ENCODE measurements around the gene ZNF19. TPM values are rescaled to one million over a fixed set of nuclear protein-coding genes. Genes with fewer than 3 reads are reported as not detected.

ZNF19 gene
- polyA plus RNA-seq, 2 of the 4 experiments (the other 2 are of a cell fraction) = 2.4 to 3.9 TPM

- TF ChIP-seq, protein P1, sequence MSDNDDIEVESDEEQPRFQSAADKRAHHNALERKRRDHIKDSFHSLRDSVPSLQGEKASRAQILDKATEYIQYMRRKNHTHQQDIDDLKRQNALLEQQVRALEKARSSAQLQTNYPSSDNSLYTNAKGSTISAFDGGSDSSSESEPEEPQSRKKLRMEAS (IDR thresholded peaks at IDR 0.05) = no peak
- CTCF ChIA-PET = interaction anchor here (1.8 to 6.2 kb wide), 2 partner anchors 47 to 151 kb away, joined by 4 to 24 read pairs; no protein-coding TSS in a partner anchor
- POLR2A ChIA-PET = interaction anchor here (0.6 kb wide), 1 partner anchor 216 kb away, joined by 3 read pairs; no protein-coding TSS in a partner anchor
- Histone ChIP-seq H3K4me1 (0 out of 3 replicates have a peak, but pooled peaks cover 7% of the 10 kb centered on the region), H3K4me3 (no peak overlapping the region), H3K9me3 (peaks cover 16% of the 10 kb centered on the region; the same call in 1 of the 3 replicates), H3K27ac (no peak overlapping the region), H3K4me2 (peak overlapping the region; percentile 87; the same call in 1 of the 3 replicates)
- WGBS (ENCODE audit: missing lambda C conversion rate) = 78% methylated on average over 4 of the region's 4 CpGs
- FAIRE-seq = no peak
- no peak for ATAC-seq
- DNase-seq (ENCODE audit: low read depth in 1 of 2, low spot score in 1 of 2) = no peak
Observed at GRCh38 chr16:71460236-71460635, 28.9 kb downstream of the ZNF19 start.

- DNase-seq (ENCODE audit: low read depth in 1 of 2, low spot score in 1 of 2) (no peak), ATAC-seq (no peak), FAIRE-seq (no peak)
- ChIA-PET POLR2A (no interaction called here), CTCF (interaction anchor here (1.8 to 6.2 kb wide), 2 partner anchors 47 to 152 kb away, joined by 4 to 24 read pairs; no protein-coding TSS in a partner anchor)
- Histone ChIP-seq H3K4me2 (no peak overlapping the region), H3K4me3 (no peak overlapping the region), H3K27ac (no peak overlapping the region), H3K9me3 (peaks cover 16% of the 10 kb centered on the region; the same call in 1 of the 3 replicates), H3K4me1 (0 out of 3 replicates have a peak, but pooled peaks cover 7% of the 10 kb centered on the region)
- TF ChIP-seq, protein P2, sequence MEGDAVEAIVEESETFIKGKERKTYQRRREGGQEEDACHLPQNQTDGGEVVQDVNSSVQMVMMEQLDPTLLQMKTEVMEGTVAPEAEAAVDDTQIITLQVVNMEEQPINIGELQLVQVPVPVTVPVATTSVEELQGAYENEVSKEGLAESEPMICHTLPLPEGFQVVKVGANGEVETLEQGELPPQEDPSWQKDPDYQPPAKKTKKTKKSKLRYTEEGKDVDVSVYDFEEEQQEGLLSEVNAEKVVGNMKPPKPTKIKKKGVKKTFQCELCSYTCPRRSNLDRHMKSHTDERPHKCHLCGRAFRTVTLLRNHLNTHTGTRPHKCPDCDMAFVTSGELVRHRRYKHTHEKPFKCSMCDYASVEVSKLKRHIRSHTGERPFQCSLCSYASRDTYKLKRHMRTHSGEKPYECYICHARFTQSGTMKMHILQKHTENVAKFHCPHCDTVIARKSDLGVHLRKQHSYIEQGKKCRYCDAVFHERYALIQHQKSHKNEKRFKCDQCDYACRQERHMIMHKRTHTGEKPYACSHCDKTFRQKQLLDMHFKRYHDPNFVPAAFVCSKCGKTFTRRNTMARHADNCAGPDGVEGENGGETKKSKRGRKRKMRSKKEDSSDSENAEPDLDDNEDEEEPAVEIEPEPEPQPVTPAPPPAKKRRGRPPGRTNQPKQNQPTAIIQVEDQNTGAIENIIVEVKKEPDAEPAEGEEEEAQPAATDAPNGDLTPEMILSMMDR (IDR thresholded peaks at IDR 0.05) = no peak
- no peak for TF ChIP-seq ZNF302 (CRISPR knock-in tag; IDR thresholded peaks at IDR 0.05)
- TF ChIP-seq, protein P3, sequence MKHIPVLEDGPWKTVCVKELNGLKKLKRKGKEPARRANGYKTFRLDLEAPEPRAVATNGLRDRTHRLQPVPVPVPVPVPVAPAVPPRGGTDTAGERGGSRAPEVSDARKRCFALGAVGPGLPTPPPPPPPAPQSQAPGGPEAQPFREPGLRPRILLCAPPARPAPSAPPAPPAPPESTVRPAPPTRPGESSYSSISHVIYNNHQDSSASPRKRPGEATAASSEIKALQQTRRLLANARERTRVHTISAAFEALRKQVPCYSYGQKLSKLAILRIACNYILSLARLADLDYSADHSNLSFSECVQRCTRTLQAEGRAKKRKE (CRISPR knock-in tag; IDR thresholded peaks at IDR 0.05; ENCODE audit: low read depth) = no peak
- no peak for TF ChIP-seq USF2 (IDR thresholded peaks at IDR 0.05)
- no peak for TF ChIP-seq ZC3H11A (IDR thresholded peaks at IDR 0.05)
- no peak for TF ChIP-seq NPAS2 (CRISPR knock-in tag; IDR thresholded peaks at IDR 0.05; ENCODE audit: borderline replicate concordance)
- no peak for TF ChIP-seq ESRRA (IDR thresholded peaks at IDR 0.05; ENCODE audit: borderline replicate concordance, low read length)
- TF ChIP-seq RFX5 (IDR thresholded peaks at IDR 0.05) = no peak
- TF ChIP-seq JUN (IDR thresholded peaks at IDR 0.05) = no peak
- TF ChIP-seq, protein P4, sequence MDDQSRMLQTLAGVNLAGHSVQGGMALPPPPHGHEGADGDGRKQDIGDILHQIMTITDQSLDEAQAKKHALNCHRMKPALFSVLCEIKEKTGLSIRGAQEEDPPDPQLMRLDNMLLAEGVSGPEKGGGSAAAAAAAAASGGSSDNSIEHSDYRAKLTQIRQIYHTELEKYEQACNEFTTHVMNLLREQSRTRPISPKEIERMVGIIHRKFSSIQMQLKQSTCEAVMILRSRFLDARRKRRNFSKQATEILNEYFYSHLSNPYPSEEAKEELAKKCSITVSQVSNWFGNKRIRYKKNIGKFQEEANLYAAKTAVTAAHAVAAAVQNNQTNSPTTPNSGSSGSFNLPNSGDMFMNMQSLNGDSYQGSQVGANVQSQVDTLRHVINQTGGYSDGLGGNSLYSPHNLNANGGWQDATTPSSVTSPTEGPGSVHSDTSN (IDR thresholded peaks at IDR 0.05) = no peak
- TF ChIP-seq CEBPB (IDR thresholded peaks at IDR 0.05) = no peak
- no peak for TF ChIP-seq HOXB5 (CRISPR knock-in tag; IDR thresholded peaks at IDR 0.05)
- no peak for TF ChIP-seq HMGXB4 (CRISPR knock-in tag; IDR thresholded peaks at IDR 0.05; ENCODE audit: borderline replicate concordance)
- TF ChIP-seq FOSL2 (IDR thresholded peaks at IDR 0.05) = no peak
- TF ChIP-seq FOSL2 (CRISPR knock-in tag; IDR thresholded peaks at IDR 0.05) = no peak
Observed at GRCh38 chr16:71459510-71459909, 29.6 kb downstream of the ZNF19 start.

GRCh38 chr16:71456801-71457200 is 32.3 kb downstream of the ZNF19 start:
- ChIA-PET POLR2A (no interaction called here), CTCF (interaction anchor here (0.6 to 6.2 kb wide), 2 partner anchors 31 to 44 kb away, joined by 3 to 24 read pairs; no protein-coding TSS in a partner anchor)
- Histone ChIP-seq H3K27ac (no peak overlapping the region), H3K4me1 (0 out of 3 replicates have a peak, but pooled peaks cover 7% of the 10 kb centered on the region), H3K4me2 (no peak overlapping the region), H3K4me3 (no peak overlapping the region), H3K9me3 (peaks cover 40% of the 10 kb centered on the region)
- ATAC-seq (no peak), DNase-seq (ENCODE audit: low read depth in 1 of 2, low spot score in 1 of 2) (no peak), FAIRE-seq (no peak)
- 89% methylated on average over 4 of the region's 4 CpGs for WGBS (ENCODE audit: missing lambda C conversion rate)
- TF ChIP-seq HOXB5 (CRISPR knock-in tag; IDR thresholded peaks at IDR 0.05) (no peak), HEYL (CRISPR knock-in tag; IDR thresholded peaks at IDR 0.05) (no peak), CHD4 (IDR thresholded peaks at IDR 0.05; ENCODE audit: borderline replicate concordance) (no peak), BCL3 (IDR thresholded peaks at IDR 0.05) (no peak), NFE2L2 (conservative IDR thresholded peaks at IDR 0.05; ENCODE audit: low read length) (no peak), KDM1A (IDR thresholded peaks at IDR 0.05; ENCODE audit: low read depth) (no peak), RARB (CRISPR knock-in tag; IDR thresholded peaks at IDR 0.05) (no peak), HOXB13 (CRISPR knock-in tag; IDR thresholded peaks at IDR 0.05; ENCODE audit: low read depth) (no peak)
- TF ChIP-seq, protein P2 (IDR thresholded peaks at IDR 0.05) = no peak
